ENCODE results near the gene HNRNPH2.

The HNRNPH2 gene

DNA sequence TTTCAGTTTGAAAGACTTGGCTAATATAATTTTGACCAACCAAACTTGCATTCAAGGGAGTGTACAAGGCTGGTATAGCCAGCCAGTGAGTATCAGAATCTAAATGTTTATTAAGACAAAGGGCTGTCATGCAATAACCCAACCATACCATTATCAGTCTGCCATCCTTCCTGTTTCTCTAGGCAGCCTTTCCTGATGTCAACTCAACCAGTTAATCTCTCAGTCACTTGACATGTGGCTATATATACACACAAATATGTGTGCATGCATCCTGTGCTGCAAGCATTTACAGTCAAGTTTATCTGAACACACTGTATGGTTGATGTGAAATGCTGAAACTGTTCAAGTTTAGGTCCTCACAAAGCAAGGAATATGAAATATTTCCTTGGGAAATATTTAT lies 39.2 kb upstream of the HNRNPH2 start:
- no peak overlapping the region for H3K4me3 ChIP-seq (ENCODE audit: low read depth, low read length)
- TF ChIP-seq, protein P1, sequence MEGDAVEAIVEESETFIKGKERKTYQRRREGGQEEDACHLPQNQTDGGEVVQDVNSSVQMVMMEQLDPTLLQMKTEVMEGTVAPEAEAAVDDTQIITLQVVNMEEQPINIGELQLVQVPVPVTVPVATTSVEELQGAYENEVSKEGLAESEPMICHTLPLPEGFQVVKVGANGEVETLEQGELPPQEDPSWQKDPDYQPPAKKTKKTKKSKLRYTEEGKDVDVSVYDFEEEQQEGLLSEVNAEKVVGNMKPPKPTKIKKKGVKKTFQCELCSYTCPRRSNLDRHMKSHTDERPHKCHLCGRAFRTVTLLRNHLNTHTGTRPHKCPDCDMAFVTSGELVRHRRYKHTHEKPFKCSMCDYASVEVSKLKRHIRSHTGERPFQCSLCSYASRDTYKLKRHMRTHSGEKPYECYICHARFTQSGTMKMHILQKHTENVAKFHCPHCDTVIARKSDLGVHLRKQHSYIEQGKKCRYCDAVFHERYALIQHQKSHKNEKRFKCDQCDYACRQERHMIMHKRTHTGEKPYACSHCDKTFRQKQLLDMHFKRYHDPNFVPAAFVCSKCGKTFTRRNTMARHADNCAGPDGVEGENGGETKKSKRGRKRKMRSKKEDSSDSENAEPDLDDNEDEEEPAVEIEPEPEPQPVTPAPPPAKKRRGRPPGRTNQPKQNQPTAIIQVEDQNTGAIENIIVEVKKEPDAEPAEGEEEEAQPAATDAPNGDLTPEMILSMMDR (IDR thresholded peaks at IDR 0.05; ENCODE audit: low read depth, low read length, missing control alignments): no peak
- DNase-seq (ENCODE audit: low read depth): no peak
- in situ Hi-C loops (cut with HindIII; ENCODE audit: low sequenced_read_pairs): no loop called here

DNA sequence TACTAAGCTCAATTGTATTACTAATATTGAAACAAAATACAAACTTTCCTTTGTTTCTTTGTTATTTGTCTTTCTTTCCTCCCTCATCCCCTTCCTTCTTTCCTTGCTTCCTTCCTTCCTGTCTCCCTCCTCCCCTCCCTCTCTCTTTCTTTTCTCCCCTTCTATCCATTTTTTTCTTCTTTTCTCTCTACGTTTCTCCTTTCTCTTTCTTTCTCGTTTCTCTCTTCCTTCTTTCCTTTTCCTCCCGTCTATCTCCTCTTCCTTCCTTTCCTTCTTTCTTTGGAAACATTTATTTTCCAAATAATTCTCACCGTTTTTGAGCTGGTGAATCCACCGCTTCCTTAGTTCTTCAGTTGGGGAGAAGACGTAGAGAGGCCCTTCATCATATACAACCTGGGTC lies 38.3 kb upstream of the HNRNPH2 start:
- no peak for DNase-seq (ENCODE audit: low read depth)
- in situ Hi-C loops (cut with HindIII; ENCODE audit: low sequenced_read_pairs): no loop called here
- TF ChIP-seq, protein P1 (IDR thresholded peaks at IDR 0.05; ENCODE audit: low read depth, low read length, missing control alignments): no peak
- H3K4me3 ChIP-seq (ENCODE audit: low read depth, low read length): no peak overlapping the region

DNA sequence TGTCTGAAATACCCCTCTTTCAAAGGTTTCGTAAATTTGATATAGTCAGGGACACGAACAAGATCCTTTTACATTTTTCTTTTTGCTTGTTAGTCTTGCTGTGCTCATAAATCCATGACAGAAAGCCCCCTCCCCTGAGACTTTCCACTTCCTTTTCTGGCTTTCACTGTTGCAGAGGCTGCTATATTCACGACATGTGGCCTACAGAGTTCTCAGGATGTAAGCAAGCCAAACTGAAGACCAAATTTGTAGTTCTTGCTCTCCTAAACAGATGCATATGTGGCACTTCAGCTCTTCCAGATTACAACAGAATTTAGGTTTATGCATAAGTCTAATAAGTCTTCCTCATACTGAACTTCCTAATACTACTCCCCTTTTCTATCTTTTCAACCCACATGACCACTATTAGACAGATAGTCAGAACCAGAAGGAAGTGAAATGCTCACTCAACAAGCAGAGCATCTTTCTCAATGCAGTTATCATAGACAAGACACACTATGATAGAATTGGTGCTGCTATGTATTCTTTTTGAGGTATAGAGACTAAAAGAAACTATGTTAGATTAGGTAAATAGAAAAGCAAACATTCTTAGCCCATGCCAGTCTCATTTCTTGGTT lies 37.0 kb upstream of the HNRNPH2 start:
- H3K4me3 ChIP-seq (ENCODE audit: low read depth, low read length): no peak overlapping the region
- in situ Hi-C loops (cut with HindIII; ENCODE audit: low sequenced_read_pairs): no loop called here
- no peak for DNase-seq (ENCODE audit: low read depth)
- TF ChIP-seq, protein P1 (IDR thresholded peaks at IDR 0.05; ENCODE audit: low read depth, low read length, missing control alignments): no peak

DNA sequence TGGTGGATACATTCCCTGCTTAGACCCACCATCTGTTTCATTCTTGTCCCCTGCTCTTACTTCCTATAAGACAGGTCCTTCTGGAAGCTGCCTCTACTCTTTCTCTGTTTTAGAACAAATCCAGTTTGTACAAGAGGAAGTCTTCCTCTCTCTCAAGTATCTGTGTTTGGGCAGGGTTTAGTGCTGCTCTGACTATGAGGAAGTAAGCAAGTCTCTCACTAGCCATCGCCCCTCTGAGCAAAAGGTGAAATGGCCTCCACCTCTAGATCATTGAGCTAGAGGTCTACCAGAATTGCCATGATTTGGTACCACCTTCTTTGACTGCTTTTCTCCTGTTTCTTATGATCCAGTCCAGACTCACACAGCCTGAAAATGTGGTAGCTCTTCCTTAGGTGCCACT lies 30.5 kb upstream of the HNRNPH2 start:
- in situ Hi-C loops (cut with HindIII; ENCODE audit: low sequenced_read_pairs): no loop called here
- TF ChIP-seq, protein P1 (IDR thresholded peaks at IDR 0.05; ENCODE audit: low read depth, low read length, missing control alignments): no peak
- no peak overlapping the region for H3K4me3 ChIP-seq (ENCODE audit: low read depth, low read length)
- no peak for DNase-seq (ENCODE audit: low read depth)

DNA sequence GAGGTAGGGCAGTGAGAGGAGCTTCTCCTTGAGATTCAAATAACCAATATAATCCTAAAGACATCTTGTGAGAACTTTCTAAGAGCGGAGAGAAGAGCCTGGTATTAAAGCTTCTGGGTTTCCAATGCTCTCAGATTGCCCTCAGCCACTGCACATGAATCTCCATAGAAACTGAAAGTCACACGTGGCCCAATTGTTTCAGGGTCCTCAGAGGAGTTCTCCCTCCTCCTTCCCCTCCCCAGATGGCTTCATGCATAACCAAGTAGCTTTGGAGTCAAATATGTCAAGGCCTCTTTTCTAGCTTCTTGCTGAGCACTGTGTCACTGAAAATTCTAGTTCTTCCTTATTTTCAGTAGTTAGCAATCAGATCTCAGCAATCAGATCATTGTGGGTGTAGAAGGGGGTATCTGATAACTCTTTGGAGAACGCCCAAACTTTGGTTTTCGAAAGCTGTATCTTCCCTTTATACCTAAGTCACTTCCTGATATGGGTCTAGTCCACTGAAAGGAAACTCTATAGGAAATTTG lies 24.3 kb upstream of the HNRNPH2 start:
- in situ Hi-C loops (cut with HindIII; ENCODE audit: low sequenced_read_pairs): no loop called here
- no peak overlapping the region for H3K4me3 ChIP-seq (ENCODE audit: low read depth, low read length)
- DNase-seq (ENCODE audit: low read depth): no peak
- TF ChIP-seq, protein P1 (IDR thresholded peaks at IDR 0.05; ENCODE audit: low read depth, low read length, missing control alignments): no peak

DNA sequence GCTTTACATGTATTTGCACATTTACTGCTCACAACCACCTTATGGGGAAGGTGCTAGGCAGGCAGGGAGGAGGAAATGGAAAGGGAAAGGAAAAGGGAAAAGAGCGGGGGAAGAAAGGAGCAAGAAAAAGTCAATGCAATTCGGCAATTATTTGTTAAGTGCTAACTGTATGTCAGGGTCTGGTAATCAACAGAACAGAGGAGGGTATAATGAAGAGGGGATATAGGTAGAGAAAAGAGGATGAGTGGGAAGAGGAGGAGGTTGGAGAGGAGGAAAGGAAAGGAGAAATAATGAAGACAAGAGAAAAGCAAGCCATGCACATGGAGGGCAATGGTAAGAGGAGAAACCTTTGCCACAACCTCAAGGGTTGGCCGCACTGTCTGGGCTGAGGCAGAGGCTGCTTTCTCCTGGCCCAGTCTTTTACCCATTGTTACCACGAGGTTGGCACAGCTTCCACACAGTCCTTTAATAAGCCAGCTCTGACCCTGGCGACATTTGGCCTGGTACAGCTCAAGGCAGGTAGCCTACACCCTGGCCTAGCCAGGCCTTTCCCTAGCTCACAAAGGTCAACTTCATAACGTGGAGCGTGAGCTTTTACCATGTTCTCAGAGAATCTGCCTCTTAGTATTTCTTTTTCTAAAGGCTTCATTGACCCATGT lies 22.9 kb upstream of the HNRNPH2 start:
- DNase-seq (ENCODE audit: low read depth): no peak
- TF ChIP-seq, protein P1 (IDR thresholded peaks at IDR 0.05; ENCODE audit: low read depth, low read length, missing control alignments): no peak
- in situ Hi-C loops (cut with HindIII; ENCODE audit: low sequenced_read_pairs): no loop called here
- H3K4me3 ChIP-seq (ENCODE audit: low read depth, low read length): no peak overlapping the region

Measured in astrocyte of the cerebellum (primary cell).